H1 (cell line): ENCODE results near the gene TRABD2B. TPM values are rescaled to one million over a fixed set of nuclear protein-coding genes. Genes with fewer than 3 reads are reported as not detected.

Experiments used
- CTCF ChIA-PET: fragments of 300-600 bp; sonication (Branson Sonifier 250); formaldehyde crosslinking; loops from one replicate; lab custom pipeline; 2021; ENCODE audit not compliant: partially characterized antibody; lab: Charles Lee
- POLR2A ChIA-PET: fragments of 300-600 bp; sonication (Branson Sonifier 250); formaldehyde crosslinking; loops from one replicate; lab custom pipeline; 2021; ENCODE audit warnings: inconsistent platforms; ENCODE audit not compliant: partially characterized antibody; lab: Charles Lee
- DNase-seq, 2 experiments: peaks; one replicate each; pipeline versions ENCODE4 v3.0.0 to v3.0.0-alpha.2; 2010 to 2022; ENCODE audit warnings: low spot score in 2 of 2, low read depth in 1 of 2, mixed read lengths in 1 of 2
- FAIRE-seq: peaks from 2 replicates; lab custom pipeline; 2011; peaks lifted over from hg19 to GRCh38; lab: Jason Lieb, UNC
- H2AFZ ChIP-seq: 2 replicates; pipeline ENCODE4 v1.8.1; 2012; ENCODE audit warnings: low read length, inconsistent platforms
- H2AK5ac ChIP-seq: 2 replicates; pipeline ENCODE4 v1.6.1; 2013; ENCODE audit warnings: low read depth, low read length
- H2BK120ac ChIP-seq: replicated peaks from 2 replicates; pipeline ENCODE3; 2013; ENCODE audit warnings: low read depth, low read length, inconsistent platforms
- H2BK12ac ChIP-seq: 2 replicates; pipeline ENCODE4 v1.6.1; 2013; ENCODE audit warnings: low read depth, low read length
- H2BK15ac ChIP-seq: 2 replicates; pipeline ENCODE4 v1.6.1; 2013; ENCODE audit warnings: low read length
- H2BK20ac ChIP-seq: 2 replicates; pipeline ENCODE4 v1.6.1; 2013; ENCODE audit warnings: low read length
- H2BK5ac ChIP-seq: 2 replicates; pipeline ENCODE4 v1.6.1; 2013; ENCODE audit warnings: low read depth, low read length
- H3K14ac ChIP-seq: 2 replicates; pipeline ENCODE4 v1.6.1; 2013; ENCODE audit warnings: inconsistent platforms; ENCODE audit not compliant: insufficient read length
- H3K18ac ChIP-seq: 2 replicates; pipeline ENCODE4 v1.6.1; 2013; ENCODE audit warnings: low read length; ENCODE audit errors: extremely low read depth
- H3K23ac ChIP-seq: 2 replicates; pipeline ENCODE4 v1.6.1; 2013; ENCODE audit warnings: inconsistent platforms; ENCODE audit not compliant: insufficient read length
- H3K23me2 ChIP-seq: 2 replicates; pipeline ENCODE4 v1.6.1; 2013; ENCODE audit warnings: low read depth, low read length
- H3K27ac ChIP-seq: 2 replicates; pipeline ENCODE4 v1.6.1; 2011; ENCODE audit warnings: low read depth, low read length, inconsistent platforms
- H3K27me3 ChIP-seq, 4 experiments: replicated peaks in 1 of 4; 1 replicate in 1 of 4; 2 replicates in 3 of 4; pipeline versions ENCODE4 v1.6.1 to v1.8.1; 2011 to 2013; ENCODE audit warnings: low read length in 3 of 4, mild to moderate bottlenecking in 3 of 4, inconsistent platforms in 2 of 4, mixed read lengths in 2 of 4, moderate library complexity in 1 of 4; ENCODE audit not compliant: control insufficient read depth in 3 of 4, insufficient read depth in 3 of 4; ENCODE audit errors: extremely low read depth in 1 of 4
- H3K36me3 ChIP-seq, 4 experiments: 2 replicates each; pipeline versions ENCODE4 v1.6.1 to v1.8.1; 2011 to 2013; ENCODE audit warnings: mild to moderate bottlenecking in 4 of 4, low read length in 3 of 4, moderate library complexity in 2 of 4, control low read depth in 1 of 4, inconsistent platforms in 1 of 4; ENCODE audit not compliant: insufficient read depth in 4 of 4, control insufficient read depth in 2 of 4
- H3K4ac ChIP-seq: replicated peaks from 2 replicates; pipeline ENCODE3; 2013; ENCODE audit warnings: low read length, low read depth, mixed read lengths, inconsistent platforms; ENCODE audit not compliant: insufficient read length
- H3K4me1 ChIP-seq, 4 experiments: replicated peaks in 1 of 4; 1 replicate in 1 of 4; 2 replicates in 3 of 4; pipeline versions ENCODE4 v1.6.1 to v1.8.1; 2011 to 2013; ENCODE audit warnings: low read length in 3 of 4, inconsistent platforms in 2 of 4, mixed read lengths in 1 of 4; ENCODE audit not compliant: insufficient read depth in 4 of 4, control insufficient read depth in 3 of 4
- H3K4me2 ChIP-seq, 2 experiments: 2 replicates each; pipeline versions ENCODE4 v1.6.1 to v1.8.1; 2011 to 2013; ENCODE audit warnings: low read depth in 2 of 2, low read length in 2 of 2, control low read depth in 1 of 2, inconsistent platforms in 1 of 2, mild to moderate bottlenecking in 1 of 2; ENCODE audit not compliant: insufficient read depth in 1 of 2
- H3K4me3 ChIP-seq, 4 experiments: fragments of 200-600, 300-600 bp in 1 of 4; sonication (generic), shearing (Covaris generic), sonication (Bioruptor Twin) in 1 of 4; 2 replicates each; pipeline versions ENCODE4 v1.5.1 to v1.8.1; 2011 to 2016; ENCODE audit warnings: low read length in 4 of 4, low read depth in 3 of 4, control low read depth in 2 of 4, inconsistent platforms in 2 of 4, mild to moderate bottlenecking in 2 of 4, mixed read lengths in 1 of 4, moderate library complexity in 1 of 4; ENCODE audit not compliant: insufficient read depth in 2 of 4; ENCODE audit errors: extremely low read depth in 1 of 4
- H3K56ac ChIP-seq: replicated peaks from 2 replicates; pipeline ENCODE3; 2013; ENCODE audit warnings: low read depth, mild to moderate bottlenecking, mixed read lengths, low read length, inconsistent platforms; ENCODE audit not compliant: insufficient read length
- H3K79me1 ChIP-seq: 2 replicates; pipeline ENCODE4 v1.6.1; 2013; ENCODE audit warnings: low read depth, low read length, control low read depth
- H3K79me2 ChIP-seq, 2 experiments: 2 replicates each; pipeline versions ENCODE4 v1.6.1 to v1.8.1; 2012 to 2013; ENCODE audit warnings: low read length in 2 of 2, mild to moderate bottlenecking in 2 of 2, inconsistent platforms in 1 of 2; ENCODE audit not compliant: insufficient read depth in 2 of 2, control insufficient read depth in 1 of 2
- H3K9ac ChIP-seq, 4 experiments: replicated peaks in 1 of 4; 1 replicate in 1 of 4; 2 replicates in 3 of 4; pipeline versions ENCODE4 v1.6.1 to v1.8.1; 2011 to 2013; ENCODE audit warnings: low read depth in 3 of 4, low read length in 3 of 4, control low read depth in 2 of 4, mild to moderate bottlenecking in 2 of 4, moderate library complexity in 2 of 4, inconsistent platforms in 1 of 4; ENCODE audit errors: extremely low read depth in 1 of 4
- H3K9me3 ChIP-seq, 2 experiments: 2 replicates each; pipeline versions ENCODE4 v1.6.1 to v1.8.1; 2012 to 2013; ENCODE audit warnings: mild to moderate bottlenecking in 2 of 2, moderate library complexity in 2 of 2, control low read depth in 1 of 2, inconsistent platforms in 1 of 2, low read depth in 1 of 2, low read length in 1 of 2, mixed read lengths in 1 of 2; ENCODE audit not compliant: insufficient read depth in 2 of 2
- H4K20me1 ChIP-seq, 2 experiments: replicated peaks in 1 of 2; 2 replicates each; pipeline versions ENCODE3 to v1.8.1; 2011 to 2013; ENCODE audit warnings: inconsistent platforms in 2 of 2, low read length in 2 of 2, mild to moderate bottlenecking in 1 of 2; ENCODE audit not compliant: insufficient read depth in 2 of 2, control insufficient read depth in 1 of 2
- H4K5ac ChIP-seq: 2 replicates; pipeline ENCODE4 v1.6.1; 2013; ENCODE audit warnings: low read length, low read depth, mixed read lengths, inconsistent platforms; ENCODE audit not compliant: insufficient read length
- H4K8ac ChIP-seq: 2 replicates; pipeline ENCODE4 v1.8.0; 2013; ENCODE audit warnings: mild to moderate bottlenecking, moderate library complexity, low read length, inconsistent platforms; ENCODE audit not compliant: insufficient read depth; ENCODE audit errors: extremely low read depth
- H4K91ac ChIP-seq: replicated peaks from 2 replicates; pipeline ENCODE3; 2013; ENCODE audit warnings: low read length, mixed read lengths, inconsistent platforms; ENCODE audit not compliant: insufficient read length
- BCL11A ChIP-seq, 2 experiments: IDR thresholded peaks; one replicate each; pipeline ENCODE4 v1.6.1; 2011; ENCODE audit warnings: low read depth in 2 of 2, low read length in 2 of 2, mild to moderate bottlenecking in 2 of 2
- CBX5 ChIP-seq: fragments of 300-800, 300-1000 bp; sonication (generic); IDR thresholded peaks from 2 replicates; pipeline ENCODE4 v1.7.1; 2016; ENCODE audit warnings: antibody characterized with exemption, low read length, low read depth
- KDM5A ChIP-seq: fragments of 200-600 bp; IDR thresholded peaks from 2 replicates; pipeline ENCODE4 v1.7.1; 2012; ENCODE audit warnings: mild to moderate bottlenecking, low read length, inconsistent platforms, mixed read lengths
- NRF1 ChIP-seq: IDR thresholded peaks from 2 replicates; pipeline ENCODE4 v1.6.1; 2011; ENCODE audit warnings: mild to moderate bottlenecking, low read depth, low read length, improper control_type of control experiment
- TAF7 ChIP-seq: optimal IDR thresholded peaks from 2 replicates; pipeline ENCODE3; 2011; ENCODE audit warnings: low read depth, mild to moderate bottlenecking, inconsistent platforms, low read length, moderate library complexity, borderline replicate concordance
- TBP ChIP-seq: IDR thresholded peaks from 2 replicates; pipeline ENCODE4 v1.6.1; 2011; ENCODE audit warnings: low read depth, low read length, improper control_type of control experiment
- WGBS, 2 experiments: shearing (Covaris generic) in 1 of 2; methylation state at CpG; one replicate each; pipeline versions ENCODE4 v1.1.6 to v1.1.7; 2013 to 2015; ENCODE audit warnings: low lambda C conversion rate in 2 of 2, mixed read lengths in 2 of 2, inconsistent platforms in 1 of 2, low coverage in 1 of 2, missing lambda C conversion rate in 1 of 2; ENCODE audit not compliant: insufficient replicate concordance in 2 of 2, insufficient coverage in 1 of 2, insufficient read length in 1 of 2; ENCODE audit errors: extremely low coverage in 1 of 2, missing lambda C conversion rate in 1 of 2; 5-methylcytosine and 5-hydroxymethylcytosine counted together
- polyA plus RNA-seq, 7 experiments: library from polyadenylated mRNA; depleted of rRNA in 3 of 7; stranded (reverse) in 5 of 7; unstranded in 2 of 7; fragments of >200 nt in 5 of 7; fragments of 200-250 nt in 2 of 7; gene quantifications; 1 replicate in 5 of 7; 2 replicates in 1 of 7; 4 replicates in 1 of 7; pipeline versions ENCODE4 v1.2.1 to v1.2.3, GENCODE V29; 2011 to 2013; ENCODE audit warnings: missing spikeins in 2 of 7, mixed read lengths in 2 of 7
- total RNA-seq: library from RNA; stranded (reverse); fragmentation: NEBNext Ultra II Directional; extraction: Animal tissue kit (Norgen Biotek cat#: 25700); gene quantifications from 2 replicates; pipeline ENCODE4 v1.2.1, GENCODE V29; 2021

TRABD2B gene
- total and polyA plus RNA-seq, 2 of the 8 experiments (the other 6 are each of a cell fraction or from before 2014, with no cell fraction given): 0.95 to 3.4 TPM

- DNase-seq: no peak
- Histone ChIP-seq H3K18ac (no peak overlapping the region), H4K91ac (no peak overlapping the region), H2BK5ac (no peak overlapping the region), H3K4me2 (no peak overlapping the region), H2BK15ac (no peak overlapping the region), H3K27ac (no peak overlapping the region), H3K9ac (no peak overlapping the region), H4K20me1 (peaks cover 0 to 3% of the 10 kb centered on the region in 2 experiments), H2AFZ (no peak overlapping the region), H3K4ac (no peak overlapping the region), H4K8ac (no peak overlapping the region), H2BK120ac (no peak overlapping the region), H3K79me2 (no peaks in the 10 kb centered on the region), H3K23ac (no peak overlapping the region), H2BK12ac (no peak overlapping the region), H3K9me3 (no peaks in the 10 kb centered on the region), H4K5ac (no peak overlapping the region), H2BK20ac (no peak overlapping the region), H3K27me3 (no peaks in the 10 kb centered on the region; a peak in 1 of 7 replicates)
- ChIA-PET POLR2A (no interaction called here), CTCF (interaction anchor here (1.1 to 1.8 kb wide), 4 partner anchors 10 to 90 kb away, joined by 3 to 6 read pairs (median 4); no protein-coding TSS in a partner anchor)
- TF ChIP-seq NRF1 (no peak), TBP (no peak), CBX5 (no peak), TAF7 (no peak), KDM5A (no peak), BCL11A (IDR thresholded peaks at IDR 0.05; ENCODE audit: low read depth in 2 of 2, low read length in 2 of 2) (no peak)
- TF ChIP-seq, all 59 proteins: peak for 0
- no peak overlapping the region for H3K14ac ChIP-seq
- no peak for FAIRE-seq
- no peak overlapping the region for H2AK5ac ChIP-seq
- WGBS, 2 experiments: 99% methylated on average over 5 of the region's 5 CpGs; no CpG with 5 or more reads in 1 of the 2 experiments
- no peak overlapping the region for H3K56ac ChIP-seq
- H3K4me1 ChIP-seq: no peaks in the 10 kb centered on the region; a peak in 1 of 7 replicates
- H3K23me2 ChIP-seq: no peaks in the 10 kb centered on the region
- H3K36me3 ChIP-seq: no peaks in the 10 kb centered on the region
- H3K4me3 ChIP-seq: no peak overlapping the region
- H3K79me1 ChIP-seq: no peaks in the 10 kb centered on the region
Measured at GRCh38 chr1:47875831-47876586, 121.2 kb downstream of the TRABD2B start.
